Immature natural killer cell (primary cell): ENCODE results near the gene NDUFA6. TPM values are rescaled to one million over a fixed set of nuclear protein-coding genes. Genes with fewer than 3 reads are reported as not detected.
"Not testable (repeated sequence)": the region's sequence is repeated elsewhere in the genome, so short reads cannot be mapped to it uniquely, and the experiment has no call there.

Source experiments
- DNase-seq, 3 donors: peaks; one replicate each; pipeline ENCODE4 v3.0.0; 2022; ENCODE audit warnings: mixed read lengths in 1 of 3
- H3K27ac Mint-ChIP-seq, 6 donors: one replicate each; pipeline ENCODE4 v1.8.0; 2020; ENCODE audit warnings: mixed read lengths in 6 of 6, mild to moderate bottlenecking in 5 of 6, inconsistent platforms in 4 of 6, moderate library complexity in 3 of 6
- H3K27me3 Mint-ChIP-seq, 3 donors: one replicate each; pipeline ENCODE4 v1.8.0; 2020 to 2021; ENCODE audit warnings: low read depth in 3 of 3, mild to moderate bottlenecking in 3 of 3, mixed read lengths in 3 of 3, moderate library complexity in 3 of 3, inconsistent platforms in 1 of 3
- H3K36me3 Mint-ChIP-seq, 3 donors: one replicate each; pipeline ENCODE4 v1.8.0; 2020; ENCODE audit warnings: mixed read lengths in 3 of 3, inconsistent platforms in 2 of 3, mild to moderate bottlenecking in 2 of 3
- H3K4me1 Mint-ChIP-seq, 2 donors: one replicate each; pipeline ENCODE4 v1.8.0; 2020; ENCODE audit warnings: inconsistent platforms in 2 of 2, mild to moderate bottlenecking in 2 of 2, mixed read lengths in 2 of 2, moderate library complexity in 1 of 2
- H3K4me3 Mint-ChIP-seq, 5 donors: one replicate each; pipeline ENCODE4 v1.8.0; 2020; ENCODE audit warnings: mild to moderate bottlenecking in 5 of 5, mixed read lengths in 5 of 5, inconsistent platforms in 3 of 5, moderate library complexity in 3 of 5
- H3K9me3 Mint-ChIP-seq, 6 donors: one replicate each; pipeline ENCODE4 v1.8.0; 2020; ENCODE audit warnings: mild to moderate bottlenecking in 6 of 6, mixed read lengths in 6 of 6, inconsistent platforms in 4 of 6, moderate library complexity in 3 of 6
- polyA plus RNA-seq, 3 donors: library from polyadenylated mRNA; unstranded; fragments of 300-500 nt; fragmentation: Illumina TruSeq; gene quantifications; one replicate each; pipeline ENCODE4 v1.2.3, GENCODE V29; 2021

NDUFA6 gene
- 100 to 1,000 TPM; 148 to 227 (median 214) TPM for polyA plus RNA-seq

GRCh38 chr22:42090596-42091454 lies at the start of gene NDUFA6:
Gene NDUFA6, minus strand, starts transcription at chr22:42090772. Its CDS starts 28 bp downstream, at chr22:42090744.
- no peaks in the 10 kb centered on the region for H3K9me3 Mint-ChIP-seq
- H3K4me3 Mint-ChIP-seq: peak within 1 kb of the TSS; percentile 98 to 99 (median 98)
- peak within 1 kb of the TSS; percentile 97 to 99 (median 99) for H3K27ac Mint-ChIP-seq
- H3K36me3 Mint-ChIP-seq: peaks cover 2 to 9% (median 5%) of the 10 kb centered on the region in 3 donors
- H3K27me3 Mint-ChIP-seq: peaks cover 4 to 14% (median 10%) of the 10 kb centered on the region in 3 donors
- peaks cover 31 to 43% of the 10 kb centered on the region in 2 donors for H3K4me1 Mint-ChIP-seq
- DNase-seq: peak; percentile 97 to 99 (median 99)

- H3K27me3 Mint-ChIP-seq, H3K9me3 Mint-ChIP-seq, H3K27ac Mint-ChIP-seq, DNase-seq, H3K36me3 Mint-ChIP-seq, H3K4me1 Mint-ChIP-seq, H3K4me3 Mint-ChIP-seq: not testable (repeated sequence)
Measured at GRCh38 chr22:42140153-42140552, 49.6 kb upstream of the NDUFA6 start.

GRCh38 chr22:42139508-42139907 lies 48.9 kb upstream of the NDUFA6 start:
- H3K27ac Mint-ChIP-seq: peak overlapping the region in 1 of 6 donors; percentile 15
- H3K9me3 Mint-ChIP-seq, H3K4me3 Mint-ChIP-seq, DNase-seq, H3K4me1 Mint-ChIP-seq, H3K27me3 Mint-ChIP-seq, H3K36me3 Mint-ChIP-seq: not testable (repeated sequence)

- Mint-ChIP-seq H3K9me3 (no peaks in the 10 kb centered on the region), H3K36me3 (peaks cover 6 to 7% (median 7%) of the 10 kb centered on the region in 3 donors), H3K4me3 (no peak overlapping the region), H3K27me3 (peaks cover 0 to 3% (median 1%) of the 10 kb centered on the region in 3 donors), H3K27ac (peak overlapping the region in 1 of 6 donors; percentile 15), H3K4me1 (no peaks in the 10 kb centered on the region)
- no peak for DNase-seq
Measured at GRCh38 chr22:42138972-42139371, 48.4 kb upstream of the NDUFA6 start.

GRCh38 chr22:42138122-42138770 lies 47.7 kb upstream of the NDUFA6 start:
- Mint-ChIP-seq H3K4me3 (no peak overlapping the region), H3K9me3 (no peaks in the 10 kb centered on the region), H3K36me3 (peaks cover 6 to 7% (median 7%) of the 10 kb centered on the region in 3 donors), H3K4me1 (no peaks in the 10 kb centered on the region), H3K27me3 (peaks cover 0 to 3% (median 1%) of the 10 kb centered on the region in 3 donors), H3K27ac (no peak overlapping the region)
- no peak for DNase-seq

GRCh38 chr22:42135688-42136087 lies 45.1 kb upstream of the NDUFA6 start:
- not testable (repeated sequence) for H3K9me3 Mint-ChIP-seq, H3K27ac Mint-ChIP-seq, H3K36me3 Mint-ChIP-seq, DNase-seq, H3K27me3 Mint-ChIP-seq, H3K4me1 Mint-ChIP-seq, H3K4me3 Mint-ChIP-seq

- no peak overlapping the region for H3K27ac Mint-ChIP-seq
- peaks cover 0 to 3% (median 2%) of the 10 kb centered on the region in 3 donors for H3K27me3 Mint-ChIP-seq
- no peak overlapping the region for H3K4me3 Mint-ChIP-seq
- peaks cover 0 to 2% (median 0%) of the 10 kb centered on the region in 6 donors for H3K9me3 Mint-ChIP-seq
- DNase-seq: no peak
- H3K4me1 Mint-ChIP-seq: no peaks in the 10 kb centered on the region
- peaks cover 5% of the 10 kb centered on the region in 3 donors for H3K36me3 Mint-ChIP-seq
Measured at GRCh38 chr22:42134100-42135020, 43.8 kb upstream of the NDUFA6 start.

- Mint-ChIP-seq H3K9me3 (peaks cover 0 to 2% (median 0%) of the 10 kb centered on the region in 6 donors), H3K4me3 (no peak overlapping the region), H3K27me3 (peaks cover 0 to 5% (median 2%) of the 10 kb centered on the region in 3 donors), H3K36me3 (no peaks in the 10 kb centered on the region), H3K27ac (no peak overlapping the region), H3K4me1 (no peaks in the 10 kb centered on the region)
- DNase-seq: no peak
Measured at GRCh38 chr22:42132457-42132856, 41.9 kb upstream of the NDUFA6 start.

GRCh38 chr22:42131562-42131961 lies 41.0 kb upstream of the NDUFA6 start:
- Mint-ChIP-seq H3K4me3 (no peak overlapping the region), H3K27me3 (peaks cover 0 to 5% (median 2%) of the 10 kb centered on the region in 3 donors), H3K36me3 (no peaks in the 10 kb centered on the region), H3K27ac (peak overlapping the region in 1 of 6 donors; percentile 50), H3K9me3 (peaks cover 0 to 2% (median 0%) of the 10 kb centered on the region in 6 donors), H3K4me1 (no peaks in the 10 kb centered on the region)
- DNase-seq: no peak

- not testable (repeated sequence) for H3K4me3 Mint-ChIP-seq, H3K4me1 Mint-ChIP-seq, H3K36me3 Mint-ChIP-seq, H3K27me3 Mint-ChIP-seq, DNase-seq, H3K9me3 Mint-ChIP-seq
- peak within 1 kb of the TSS in 1 of 6 donors; percentile 50 for H3K27ac Mint-ChIP-seq
Measured at GRCh38 chr22:42130639-42131431, 40.3 kb upstream of the NDUFA6 start, which contains the start of gene CYP2D6. Gene CYP2D6, minus strand, starts transcription at chr22:42130810. Its CDS starts 19 bp downstream, at chr22:42130791.

GRCh38 chr22:42130182-42130581 lies 39.6 kb upstream of the NDUFA6 start:
- H3K4me3 Mint-ChIP-seq, H3K4me1 Mint-ChIP-seq, H3K27ac Mint-ChIP-seq, H3K9me3 Mint-ChIP-seq, H3K27me3 Mint-ChIP-seq, H3K36me3 Mint-ChIP-seq, DNase-seq: not testable (repeated sequence)

- not testable (repeated sequence) for H3K4me3 Mint-ChIP-seq, DNase-seq, H3K27me3 Mint-ChIP-seq, H3K36me3 Mint-ChIP-seq, H3K4me1 Mint-ChIP-seq, H3K27ac Mint-ChIP-seq, H3K9me3 Mint-ChIP-seq
Measured at GRCh38 chr22:42128776-42129694, 38.5 kb upstream of the NDUFA6 start.
